ENCODE measurements around the gene HMBS.

The HMBS gene

DNA sequence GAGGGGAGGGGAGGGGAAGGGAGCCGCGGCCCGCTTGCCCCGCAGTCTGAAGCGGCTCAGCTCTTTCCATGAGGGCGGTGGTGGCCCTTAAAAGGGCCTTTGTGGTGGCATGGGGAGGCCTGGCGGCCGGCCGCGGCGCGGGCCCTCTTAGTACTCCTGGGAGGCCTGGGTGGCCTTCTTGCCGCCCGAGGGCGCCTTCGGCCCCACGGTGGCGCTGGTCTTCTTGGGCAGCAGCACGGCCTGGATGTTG is 10.1 kb downstream of the HMBS start:
- Histone ChIP-seq H3K27me3 (replicated peaks; ENCODE audit: insufficient read depth, low read length) (no peaks in the 10 kb centered on the region), H3K79me2 (ENCODE audit: low read length) (peaks cover 36% of the 10 kb centered on the region), H4K20me1 (ENCODE audit: insufficient read depth, low read length) (peaks cover 13% of the 10 kb centered on the region), H3K36me3 (replicated peaks; ENCODE audit: insufficient read depth, low read length) (0 out of 2 replicates have a peak, but pooled peaks cover 5% of the 10 kb centered on the region), H3K9me3 (replicated peaks; ENCODE audit: insufficient read depth, low read length) (no peaks in the 10 kb centered on the region), H3K4me1 (ENCODE audit: low read length) (peaks cover 30% of the 10 kb centered on the region), H3K4me3 (ENCODE audit: low read length) (peak overlapping the region; percentile 74), H3F3A (ENCODE audit: insufficient read depth, low read length) (peaks cover 54% of the 10 kb centered on the region), H3K9ac (ENCODE audit: low read length) (peak overlapping the region; percentile 84), H3K27ac (ENCODE audit: low read length) (peak overlapping the region; percentile 65; the same call in 1 of the 2 replicates), H3K9me2 (replicated peaks; ENCODE audit: insufficient read depth, low read length) (no peaks in the 10 kb centered on the region), H3K4me2 (ENCODE audit: low read depth, low read length) (peak overlapping the region; percentile 97), H2AFZ (ENCODE audit: low read length) (no peak overlapping the region)
- peak; percentile 68 for DNase-seq
- TF ChIP-seq, protein P1, sequence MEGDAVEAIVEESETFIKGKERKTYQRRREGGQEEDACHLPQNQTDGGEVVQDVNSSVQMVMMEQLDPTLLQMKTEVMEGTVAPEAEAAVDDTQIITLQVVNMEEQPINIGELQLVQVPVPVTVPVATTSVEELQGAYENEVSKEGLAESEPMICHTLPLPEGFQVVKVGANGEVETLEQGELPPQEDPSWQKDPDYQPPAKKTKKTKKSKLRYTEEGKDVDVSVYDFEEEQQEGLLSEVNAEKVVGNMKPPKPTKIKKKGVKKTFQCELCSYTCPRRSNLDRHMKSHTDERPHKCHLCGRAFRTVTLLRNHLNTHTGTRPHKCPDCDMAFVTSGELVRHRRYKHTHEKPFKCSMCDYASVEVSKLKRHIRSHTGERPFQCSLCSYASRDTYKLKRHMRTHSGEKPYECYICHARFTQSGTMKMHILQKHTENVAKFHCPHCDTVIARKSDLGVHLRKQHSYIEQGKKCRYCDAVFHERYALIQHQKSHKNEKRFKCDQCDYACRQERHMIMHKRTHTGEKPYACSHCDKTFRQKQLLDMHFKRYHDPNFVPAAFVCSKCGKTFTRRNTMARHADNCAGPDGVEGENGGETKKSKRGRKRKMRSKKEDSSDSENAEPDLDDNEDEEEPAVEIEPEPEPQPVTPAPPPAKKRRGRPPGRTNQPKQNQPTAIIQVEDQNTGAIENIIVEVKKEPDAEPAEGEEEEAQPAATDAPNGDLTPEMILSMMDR (IDR thresholded peaks at IDR 0.05; ENCODE audit: low read length) = peak; percentile 58
- TF ChIP-seq EZH2phosphoT487 (IDR thresholded peaks at IDR 0.05; ENCODE audit: low read length) = no peak

DNA sequence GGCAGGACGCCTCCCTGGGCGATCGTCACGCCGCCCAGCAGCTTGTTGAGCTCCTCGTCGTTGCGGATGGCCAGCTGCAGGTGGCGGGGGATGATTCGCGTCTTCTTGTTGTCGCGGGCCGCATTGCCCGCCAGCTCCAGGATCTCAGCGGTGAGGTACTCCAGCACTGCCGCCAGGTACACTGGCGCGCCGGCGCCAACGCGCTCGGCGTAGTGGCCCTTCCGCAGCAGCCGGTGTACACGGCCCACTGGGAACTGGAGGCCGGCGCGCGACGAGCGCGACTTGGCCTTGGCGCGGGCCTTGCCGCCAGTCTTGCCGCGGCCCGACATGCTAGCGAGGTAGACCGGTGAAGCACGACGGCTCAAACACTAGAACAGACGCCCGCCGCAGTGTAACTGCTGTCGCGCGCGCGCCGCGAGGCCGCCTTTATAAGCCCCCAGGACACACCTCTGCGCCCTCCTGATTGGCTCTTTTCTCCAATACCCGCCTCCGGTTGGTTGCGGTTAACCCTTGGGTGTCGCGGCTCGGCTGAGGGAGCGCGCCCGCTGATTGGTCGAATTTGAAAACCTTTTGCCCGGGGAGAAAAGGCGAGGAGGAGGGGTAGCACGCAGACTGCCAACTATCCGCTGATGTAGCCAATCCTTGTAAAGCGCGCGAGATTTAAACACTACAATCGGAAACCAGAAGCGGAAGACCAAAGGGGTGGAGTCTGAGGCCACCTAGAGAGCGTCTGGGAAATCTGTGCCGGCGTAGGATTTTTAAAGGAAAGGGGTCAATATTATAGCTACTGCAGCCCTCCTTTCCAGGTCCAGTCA is 10.6 kb downstream of the HMBS start:
- DNase-seq = peak; percentile 100
- H3K4me1 ChIP-seq (ENCODE audit: low read length) = peaks cover 30% of the 10 kb centered on the region
- H3K27ac ChIP-seq (ENCODE audit: low read length) = peak overlapping the region; percentile 65; the same call in 1 of the 2 replicates
- TF ChIP-seq, protein P1 (IDR thresholded peaks at IDR 0.05; ENCODE audit: low read length) = no peak
- TF ChIP-seq EZH2 (optimal IDR thresholded peaks at IDR 0.05; ENCODE audit: low read depth, low read length) (no peak), EZH2phosphoT487 (IDR thresholded peaks at IDR 0.05; ENCODE audit: low read length) (no peak)
- H3K36me3 ChIP-seq (replicated peaks; ENCODE audit: insufficient read depth, low read length) = 0 out of 2 replicates have a peak, but pooled peaks cover 5% of the 10 kb centered on the region
- peaks cover 13% of the 10 kb centered on the region for H4K20me1 ChIP-seq (ENCODE audit: insufficient read depth, low read length)
- peaks cover 41% of the 10 kb centered on the region for H3K79me2 ChIP-seq (ENCODE audit: low read length)
- H3K9me2 ChIP-seq (replicated peaks; ENCODE audit: insufficient read depth, low read length) = no peaks in the 10 kb centered on the region
- H3K9ac ChIP-seq (ENCODE audit: low read length) = peak overlapping the region; percentile 84
- peaks cover 54% of the 10 kb centered on the region for H3F3A ChIP-seq (ENCODE audit: insufficient read depth, low read length)
- no peaks in the 10 kb centered on the region for H3K9me3 ChIP-seq (replicated peaks; ENCODE audit: insufficient read depth, low read length)
- H3K4me3 ChIP-seq (ENCODE audit: low read length) = peak overlapping the region; percentile 74
- no peak overlapping the region for H2AFZ ChIP-seq (ENCODE audit: low read length)
- no peaks in the 10 kb centered on the region for H3K27me3 ChIP-seq (replicated peaks; ENCODE audit: insufficient read depth, low read length)
- H3K4me2 ChIP-seq (ENCODE audit: low read depth, low read length) = peak overlapping the region; percentile 97

DNA sequence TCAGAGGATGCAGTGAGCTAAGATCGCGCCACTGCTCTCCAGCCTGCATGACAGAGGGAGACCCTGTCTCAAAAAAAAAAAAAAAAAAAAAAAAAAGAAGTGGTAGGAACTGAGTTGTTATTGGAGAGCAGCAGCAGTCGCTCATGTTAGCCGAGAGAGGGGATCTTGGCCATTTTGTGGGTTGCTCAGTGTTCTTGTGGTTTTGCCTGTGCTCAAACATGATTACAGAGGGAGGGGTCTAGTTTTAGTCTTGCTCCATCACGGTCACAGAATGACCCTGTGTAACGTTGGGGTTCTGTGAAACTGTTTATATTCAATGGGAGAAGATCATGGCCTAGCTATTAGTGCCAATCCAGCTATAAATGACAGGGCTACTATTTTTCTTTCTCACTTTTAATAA is 15.0 kb downstream of the HMBS start:
- Histone ChIP-seq H2AFZ (ENCODE audit: low read length) (no peak overlapping the region), H3K9me2 (replicated peaks; ENCODE audit: insufficient read depth, low read length) (no peaks in the 10 kb centered on the region), H3K79me2 (ENCODE audit: low read length) (peaks cover 39% of the 10 kb centered on the region), H3K9ac (ENCODE audit: low read length) (no peak overlapping the region), H4K20me1 (ENCODE audit: insufficient read depth, low read length) (no peaks in the 10 kb centered on the region), H3K4me2 (ENCODE audit: low read depth, low read length) (peak overlapping the region; percentile 99), H3K4me3 (ENCODE audit: low read length) (no peak overlapping the region), H3K27me3 (replicated peaks; ENCODE audit: insufficient read depth, low read length) (no peaks in the 10 kb centered on the region), H3K27ac (ENCODE audit: low read length) (no peak overlapping the region), H3K4me1 (ENCODE audit: low read length) (peaks cover 32% of the 10 kb centered on the region), H3K36me3 (replicated peaks; ENCODE audit: insufficient read depth, low read length) (no peaks in the 10 kb centered on the region), H3F3A (ENCODE audit: insufficient read depth, low read length) (peaks cover 31% of the 10 kb centered on the region), H3K9me3 (replicated peaks; ENCODE audit: insufficient read depth, low read length) (no peaks in the 10 kb centered on the region)
- TF ChIP-seq EZH2 (optimal IDR thresholded peaks at IDR 0.05; ENCODE audit: low read depth, low read length) = no peak
- TF ChIP-seq EZH2phosphoT487 (IDR thresholded peaks at IDR 0.05; ENCODE audit: low read length) = no peak
- TF ChIP-seq, protein P1 (IDR thresholded peaks at IDR 0.05; ENCODE audit: low read length) = no peak
- no peak for DNase-seq

Measured in MM.1S (cell line).